ENCODE data around the gene KIAA1958. TPM values are rescaled to one million over a fixed set of nuclear protein-coding genes. Genes with fewer than 3 reads are reported as not detected.

KIAA1958 gene
- total and polyA plus RNA-seq, 2 donors from 2014 or later = 2.6 to 15.3 TPM

DNA sequence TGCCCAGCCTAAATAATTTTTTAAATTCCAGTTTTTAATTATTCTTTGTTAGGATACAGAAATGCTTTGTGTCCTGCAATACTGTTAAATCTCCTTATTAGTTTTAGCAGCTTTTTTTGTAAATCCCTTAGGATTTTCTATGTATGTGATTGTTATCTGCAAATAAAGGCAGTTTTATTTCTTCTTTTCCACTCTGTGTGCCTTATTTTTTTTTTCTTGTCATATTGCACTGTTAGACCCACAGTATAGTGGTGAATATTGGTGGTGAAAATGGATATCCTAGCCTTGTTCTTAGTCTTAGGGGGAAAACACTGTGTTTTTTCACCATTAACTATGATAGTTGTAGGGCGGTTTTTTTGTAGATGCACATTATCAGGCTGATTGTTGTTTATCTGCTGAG is 11.3 kb upstream of the KIAA1958 start:
- DNase-seq (no peak), FAIRE-seq (no peak)
- Histone ChIP-seq H3K4me1 (ENCODE audit: control insufficient read depth in 2 of 3, insufficient read depth in 2 of 3, low read depth in 1 of 3, low read length in 3 of 3) (no peaks in the 10 kb centered on the region), H3K36me3 (ENCODE audit: control insufficient read depth in 2 of 3, insufficient read depth in 3 of 3, low read length in 3 of 3) (peaks cover 0 to 5% (median 2%) of the 10 kb centered on the region in 3 donors), H3K9me3 (ENCODE audit: control insufficient read depth in 2 of 3, insufficient read depth in 1 of 3, low read length in 3 of 3) (no peaks in the 10 kb centered on the region), H3K27me3 (ENCODE audit: control insufficient read depth, insufficient read depth, low read length) (no peaks in the 10 kb centered on the region), H3K4me3 (ENCODE audit: low read length in 3 of 3) (no peak overlapping the region), H3K27ac (ENCODE audit: low read depth in 2 of 2, low read length in 2 of 2) (no peak overlapping the region), H3K9ac (ENCODE audit: low read length in 3 of 3) (no peak overlapping the region)
- intact Hi-C loops (cut with DNase I) = no loop called here
- TF ChIP-seq, protein P1, sequence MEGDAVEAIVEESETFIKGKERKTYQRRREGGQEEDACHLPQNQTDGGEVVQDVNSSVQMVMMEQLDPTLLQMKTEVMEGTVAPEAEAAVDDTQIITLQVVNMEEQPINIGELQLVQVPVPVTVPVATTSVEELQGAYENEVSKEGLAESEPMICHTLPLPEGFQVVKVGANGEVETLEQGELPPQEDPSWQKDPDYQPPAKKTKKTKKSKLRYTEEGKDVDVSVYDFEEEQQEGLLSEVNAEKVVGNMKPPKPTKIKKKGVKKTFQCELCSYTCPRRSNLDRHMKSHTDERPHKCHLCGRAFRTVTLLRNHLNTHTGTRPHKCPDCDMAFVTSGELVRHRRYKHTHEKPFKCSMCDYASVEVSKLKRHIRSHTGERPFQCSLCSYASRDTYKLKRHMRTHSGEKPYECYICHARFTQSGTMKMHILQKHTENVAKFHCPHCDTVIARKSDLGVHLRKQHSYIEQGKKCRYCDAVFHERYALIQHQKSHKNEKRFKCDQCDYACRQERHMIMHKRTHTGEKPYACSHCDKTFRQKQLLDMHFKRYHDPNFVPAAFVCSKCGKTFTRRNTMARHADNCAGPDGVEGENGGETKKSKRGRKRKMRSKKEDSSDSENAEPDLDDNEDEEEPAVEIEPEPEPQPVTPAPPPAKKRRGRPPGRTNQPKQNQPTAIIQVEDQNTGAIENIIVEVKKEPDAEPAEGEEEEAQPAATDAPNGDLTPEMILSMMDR (IDR thresholded peaks at IDR 0.05; ENCODE audit: borderline replicate concordance, extremely low read depth, insufficient read depth) = no peak

DNA sequence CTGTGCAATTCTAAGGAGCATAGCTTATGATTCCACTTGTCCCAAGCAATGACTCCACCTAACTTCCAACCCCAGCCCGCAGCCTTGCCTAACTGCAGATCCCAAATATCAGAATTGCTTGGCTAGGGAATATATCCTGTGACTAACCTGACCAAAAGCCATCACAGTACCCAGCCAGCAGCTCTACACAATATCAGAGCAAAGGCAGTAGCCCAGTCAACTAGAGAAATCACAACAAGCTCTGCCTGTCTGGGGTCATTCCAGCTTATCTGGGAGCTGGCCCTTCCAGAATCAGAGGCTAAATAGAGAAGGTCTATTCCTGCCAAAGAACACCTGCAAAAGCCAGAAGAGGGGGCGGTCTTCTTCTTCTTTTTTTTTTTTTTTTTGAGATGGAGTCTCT is 9.3 kb upstream of the KIAA1958 start:
- H3K4me1 ChIP-seq (ENCODE audit: control insufficient read depth in 2 of 3, insufficient read depth in 2 of 3, low read depth in 1 of 3, low read length in 3 of 3) = no peaks in the 10 kb centered on the region
- no peaks in the 10 kb centered on the region for H3K9me3 ChIP-seq (ENCODE audit: control insufficient read depth in 2 of 3, insufficient read depth in 1 of 3, low read length in 3 of 3)
- no peak overlapping the region for H3K4me3 ChIP-seq (ENCODE audit: low read length in 3 of 3)
- H3K27me3 ChIP-seq (ENCODE audit: control insufficient read depth, insufficient read depth, low read length) = no peaks in the 10 kb centered on the region
- H3K27ac ChIP-seq (ENCODE audit: low read depth in 2 of 2, low read length in 2 of 2) = no peak overlapping the region
- TF ChIP-seq, protein P1 (IDR thresholded peaks at IDR 0.05; ENCODE audit: borderline replicate concordance, extremely low read depth, insufficient read depth) = no peak
- H3K36me3 ChIP-seq (ENCODE audit: control insufficient read depth in 2 of 3, insufficient read depth in 3 of 3, low read length in 3 of 3) = peaks cover 0 to 5% (median 0%) of the 10 kb centered on the region in 3 donors
- DNase-seq (no peak), FAIRE-seq (no peak)
- intact Hi-C loops (cut with DNase I) = no loop called here
- no peak overlapping the region for H3K9ac ChIP-seq (ENCODE audit: low read length in 3 of 3)

DNA sequence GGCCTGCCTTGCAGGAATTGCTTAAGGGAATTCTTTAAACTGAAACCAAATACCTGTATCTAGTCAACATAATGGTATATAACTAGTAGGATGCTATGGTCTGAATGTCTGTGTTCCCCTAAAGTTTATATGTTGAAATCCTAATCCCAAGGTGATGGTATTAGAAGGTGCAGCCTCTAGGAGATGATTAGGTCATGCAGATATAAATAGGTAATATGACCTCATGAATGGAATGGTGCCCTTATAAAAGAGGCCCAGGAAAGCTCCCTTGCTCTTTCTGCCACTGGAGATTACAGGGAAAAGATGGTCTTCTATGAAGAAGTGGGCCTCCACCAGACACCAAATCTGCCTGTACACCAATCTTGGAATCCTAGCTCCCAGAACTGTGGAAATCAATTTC is 7.4 kb upstream of the KIAA1958 start:
- Histone ChIP-seq H3K27ac (ENCODE audit: low read depth in 2 of 2, low read length in 2 of 2) (no peak overlapping the region), H3K9ac (ENCODE audit: low read length in 3 of 3) (no peak overlapping the region), H3K9me3 (ENCODE audit: control insufficient read depth in 2 of 3, insufficient read depth in 1 of 3, low read length in 3 of 3) (no peaks in the 10 kb centered on the region), H3K4me1 (ENCODE audit: control insufficient read depth in 2 of 3, insufficient read depth in 2 of 3, low read depth in 1 of 3, low read length in 3 of 3) (no peaks in the 10 kb centered on the region), H3K4me3 (ENCODE audit: low read length in 3 of 3) (no peak overlapping the region), H3K36me3 (ENCODE audit: control insufficient read depth in 2 of 3, insufficient read depth in 3 of 3, low read length in 3 of 3) (peaks cover 0 to 5% (median 0%) of the 10 kb centered on the region in 3 donors), H3K27me3 (ENCODE audit: control insufficient read depth, insufficient read depth, low read length) (no peaks in the 10 kb centered on the region)
- TF ChIP-seq, protein P1 (IDR thresholded peaks at IDR 0.05; ENCODE audit: borderline replicate concordance, extremely low read depth, insufficient read depth) = no peak
- FAIRE-seq (no peak), DNase-seq (no peak)
- intact Hi-C loops (cut with DNase I) = no loop called here

DNA sequence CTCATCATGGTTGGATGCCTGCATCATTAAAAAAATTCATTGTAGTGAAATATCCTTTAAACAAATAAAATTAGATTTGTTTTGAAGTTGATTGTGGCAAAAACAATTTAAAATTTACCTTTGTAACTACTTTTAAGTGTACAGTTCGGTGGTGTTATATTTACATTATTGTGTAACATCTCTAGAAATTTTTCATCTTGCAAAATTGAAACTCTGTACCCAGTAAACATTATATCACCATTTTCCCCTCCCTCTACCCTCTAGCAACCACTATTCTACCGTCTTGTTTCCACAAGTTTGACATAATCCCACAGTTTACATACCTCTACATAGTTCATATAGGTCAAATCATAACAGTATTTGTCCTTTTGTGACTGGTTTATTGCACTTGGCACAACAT is 2.0 kb upstream of the KIAA1958 start:
- intact Hi-C loops (cut with DNase I) = no loop called here
- no peak for FAIRE-seq

More for the DNA sequence above, 2.0 kb upstream of the KIAA1958 start:
- no peak overlapping the region for H3K27ac ChIP-seq (ENCODE audit: low read depth in 2 of 2, low read length in 2 of 2)
- H3K9me3 ChIP-seq (ENCODE audit: control insufficient read depth in 2 of 3, insufficient read depth in 1 of 3, low read length in 3 of 3) = no peaks in the 10 kb centered on the region
- TF ChIP-seq, protein P1 (IDR thresholded peaks at IDR 0.05; ENCODE audit: borderline replicate concordance, extremely low read depth, insufficient read depth) = no peak
- H3K4me3 ChIP-seq (ENCODE audit: low read length in 3 of 3) = no peak overlapping the region
- no peak for DNase-seq
- H3K27me3 ChIP-seq (ENCODE audit: control insufficient read depth, insufficient read depth, low read length) = no peaks in the 10 kb centered on the region
- no peak overlapping the region for H3K9ac ChIP-seq (ENCODE audit: low read length in 3 of 3)
- peaks cover 0 to 6% (median 0%) of the 10 kb centered on the region in 3 donors for H3K4me1 ChIP-seq (ENCODE audit: control insufficient read depth in 2 of 3, insufficient read depth in 2 of 3, low read depth in 1 of 3, low read length in 3 of 3)
- H3K36me3 ChIP-seq (ENCODE audit: control insufficient read depth in 2 of 3, insufficient read depth in 3 of 3, low read length in 3 of 3) = no peaks in the 10 kb centered on the region
